ENCODE measurements around the gene MOV10. TPM values are rescaled to one million over a fixed set of nuclear protein-coding genes. Genes with fewer than 3 reads are reported as not detected.

MOV10 gene
- total and polyA plus RNA-seq, 2 of the 13 experiments (the other 11 are each of a cell fraction or from before 2014, with no cell fraction given) = 56.4 to 58.2 TPM

DNA sequence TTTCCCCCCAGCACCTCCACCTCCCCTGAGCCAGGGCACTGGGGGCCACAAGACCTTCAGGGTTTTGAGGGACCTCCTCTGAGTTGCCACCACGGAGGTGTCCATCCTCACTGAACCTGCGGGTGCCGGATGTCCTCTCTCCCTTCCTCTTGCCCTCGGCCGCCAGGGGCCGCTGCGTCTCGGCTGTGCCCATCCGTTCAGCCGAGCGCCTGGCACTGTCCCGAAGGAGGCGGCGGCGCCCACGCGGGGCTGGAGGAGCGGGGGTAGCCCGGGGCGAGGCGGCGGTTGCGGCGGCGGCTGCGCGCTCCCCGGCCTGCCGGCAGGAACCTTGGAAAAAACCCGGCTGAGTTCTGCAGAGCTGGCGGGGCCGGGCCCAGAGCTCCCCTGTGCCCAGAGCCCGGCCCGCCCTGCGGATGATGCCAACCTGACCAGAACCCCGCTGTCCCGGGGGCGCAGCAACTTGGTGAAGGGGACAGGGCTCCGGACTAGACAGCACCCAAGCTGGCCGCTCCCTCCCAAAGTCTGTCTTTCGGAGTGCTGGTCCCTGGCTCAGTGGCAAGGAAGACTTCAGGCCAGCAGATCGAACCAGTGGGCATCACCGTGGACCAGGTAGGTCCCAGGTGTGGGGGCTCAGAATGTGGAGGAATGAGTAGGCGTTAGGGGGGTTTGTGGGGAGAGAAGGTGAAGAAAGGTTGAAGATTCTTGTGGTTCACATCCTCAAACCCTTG is 44.4 kb downstream of the MOV10 start (continued):
- TF ChIP-seq NFE2L1 (CRISPR knock-in tag; IDR thresholded peaks at IDR 0.05; ENCODE audit: borderline replicate concordance) = no peak
- no peak for TF ChIP-seq ZNF329 (CRISPR knock-in tag; IDR thresholded peaks at IDR 0.05; ENCODE audit: low read depth)
- TF ChIP-seq YEATS4 (CRISPR knock-in tag; IDR thresholded peaks at IDR 0.05; ENCODE audit: borderline replicate concordance) = no peak
- no peak for TF ChIP-seq RXRB (CRISPR knock-in tag; IDR thresholded peaks at IDR 0.05; ENCODE audit: borderline replicate concordance)
- TF ChIP-seq ZNF772 (CRISPR knock-in tag; IDR thresholded peaks at IDR 0.05) = no peak
- TF ChIP-seq ZNF75D (CRISPR knock-in tag; IDR thresholded peaks at IDR 0.05; ENCODE audit: borderline replicate concordance) = no peak
- TF ChIP-seq ZBTB7A (CRISPR knock-in tag; IDR thresholded peaks at IDR 0.05) = no peak
- no peak for TF ChIP-seq KLF11 (CRISPR knock-in tag; IDR thresholded peaks at IDR 0.05)
- TF ChIP-seq DMAP1 (CRISPR knock-in tag; IDR thresholded peaks at IDR 0.05) = no peak
- no peak for TF ChIP-seq HOXA3 (CRISPR knock-in tag; IDR thresholded peaks at IDR 0.05)
- peak; percentile 37; the same call in 1 of the 2 replicates for TF ChIP-seq ZSCAN21 (CRISPR knock-in tag; IDR thresholded peaks at IDR 0.05; ENCODE audit: borderline replicate concordance)
- no peak for TF ChIP-seq ZNF567 (CRISPR knock-in tag; IDR thresholded peaks at IDR 0.05; ENCODE audit: borderline replicate concordance)
- TF ChIP-seq SP4 (CRISPR knock-in tag; IDR thresholded peaks at IDR 0.05) = no peak
- TF ChIP-seq ZNF629 (CRISPR knock-in tag; conservative IDR thresholded peaks at IDR 0.05) = no peak
- no peak for TF ChIP-seq ZNF234 (CRISPR knock-in tag; conservative IDR thresholded peaks at IDR 0.05)
- TF ChIP-seq KDM2A (CRISPR knock-in tag; IDR thresholded peaks at IDR 0.05; ENCODE audit: borderline replicate concordance, low read depth) = peak; percentile 49; the same call in 1 of the 2 replicates
- TF ChIP-seq, protein P1, sequence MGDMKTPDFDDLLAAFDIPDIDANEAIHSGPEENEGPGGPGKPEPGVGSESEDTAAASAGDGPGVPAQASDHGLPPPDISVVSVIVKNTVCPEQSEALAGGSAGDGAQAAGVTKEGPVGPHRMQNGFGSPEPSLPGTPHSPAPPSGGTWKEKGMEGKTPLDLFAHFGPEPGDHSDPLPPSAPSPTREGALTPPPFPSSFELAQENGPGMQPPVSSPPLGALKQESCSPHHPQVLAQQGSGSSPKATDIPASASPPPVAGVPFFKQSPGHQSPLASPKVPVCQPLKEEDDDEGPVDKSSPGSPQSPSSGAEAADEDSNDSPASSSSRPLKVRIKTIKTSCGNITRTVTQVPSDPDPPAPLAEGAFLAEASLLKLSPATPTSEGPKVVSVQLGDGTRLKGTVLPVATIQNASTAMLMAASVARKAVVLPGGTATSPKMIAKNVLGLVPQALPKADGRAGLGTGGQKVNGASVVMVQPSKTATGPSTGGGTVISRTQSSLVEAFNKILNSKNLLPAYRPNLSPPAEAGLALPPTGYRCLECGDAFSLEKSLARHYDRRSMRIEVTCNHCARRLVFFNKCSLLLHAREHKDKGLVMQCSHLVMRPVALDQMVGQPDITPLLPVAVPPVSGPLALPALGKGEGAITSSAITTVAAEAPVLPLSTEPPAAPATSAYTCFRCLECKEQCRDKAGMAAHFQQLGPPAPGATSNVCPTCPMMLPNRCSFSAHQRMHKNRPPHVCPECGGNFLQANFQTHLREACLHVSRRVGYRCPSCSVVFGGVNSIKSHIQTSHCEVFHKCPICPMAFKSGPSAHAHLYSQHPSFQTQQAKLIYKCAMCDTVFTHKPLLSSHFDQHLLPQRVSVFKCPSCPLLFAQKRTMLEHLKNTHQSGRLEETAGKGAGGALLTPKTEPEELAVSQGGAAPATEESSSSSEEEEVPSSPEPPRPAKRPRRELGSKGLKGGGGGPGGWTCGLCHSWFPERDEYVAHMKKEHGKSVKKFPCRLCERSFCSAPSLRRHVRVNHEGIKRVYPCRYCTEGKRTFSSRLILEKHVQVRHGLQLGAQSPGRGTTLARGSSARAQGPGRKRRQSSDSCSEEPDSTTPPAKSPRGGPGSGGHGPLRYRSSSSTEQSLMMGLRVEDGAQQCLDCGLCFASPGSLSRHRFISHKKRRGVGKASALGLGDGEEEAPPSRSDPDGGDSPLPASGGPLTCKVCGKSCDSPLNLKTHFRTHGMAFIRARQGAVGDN (CRISPR knock-in tag; IDR thresholded peaks at IDR 0.05) = peak; percentile 49
- no peak for TF ChIP-seq SIN3A (IDR thresholded peaks at IDR 0.05; ENCODE audit: borderline replicate concordance, low read depth, low read length)
- TF ChIP-seq, protein P2, sequence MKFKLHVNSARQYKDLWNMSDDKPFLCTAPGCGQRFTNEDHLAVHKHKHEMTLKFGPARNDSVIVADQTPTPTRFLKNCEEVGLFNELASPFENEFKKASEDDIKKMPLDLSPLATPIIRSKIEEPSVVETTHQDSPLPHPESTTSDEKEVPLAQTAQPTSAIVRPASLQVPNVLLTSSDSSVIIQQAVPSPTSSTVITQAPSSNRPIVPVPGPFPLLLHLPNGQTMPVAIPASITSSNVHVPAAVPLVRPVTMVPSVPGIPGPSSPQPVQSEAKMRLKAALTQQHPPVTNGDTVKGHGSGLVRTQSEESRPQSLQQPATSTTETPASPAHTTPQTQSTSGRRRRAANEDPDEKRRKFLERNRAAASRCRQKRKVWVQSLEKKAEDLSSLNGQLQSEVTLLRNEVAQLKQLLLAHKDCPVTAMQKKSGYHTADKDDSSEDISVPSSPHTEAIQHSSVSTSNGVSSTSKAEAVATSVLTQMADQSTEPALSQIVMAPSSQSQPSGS (CRISPR knock-in tag; IDR thresholded peaks at IDR 0.05) = no peak
- TF ChIP-seq NPAS2 (CRISPR knock-in tag; IDR thresholded peaks at IDR 0.05; ENCODE audit: borderline replicate concordance) = no peak
- TF ChIP-seq, protein P3, sequence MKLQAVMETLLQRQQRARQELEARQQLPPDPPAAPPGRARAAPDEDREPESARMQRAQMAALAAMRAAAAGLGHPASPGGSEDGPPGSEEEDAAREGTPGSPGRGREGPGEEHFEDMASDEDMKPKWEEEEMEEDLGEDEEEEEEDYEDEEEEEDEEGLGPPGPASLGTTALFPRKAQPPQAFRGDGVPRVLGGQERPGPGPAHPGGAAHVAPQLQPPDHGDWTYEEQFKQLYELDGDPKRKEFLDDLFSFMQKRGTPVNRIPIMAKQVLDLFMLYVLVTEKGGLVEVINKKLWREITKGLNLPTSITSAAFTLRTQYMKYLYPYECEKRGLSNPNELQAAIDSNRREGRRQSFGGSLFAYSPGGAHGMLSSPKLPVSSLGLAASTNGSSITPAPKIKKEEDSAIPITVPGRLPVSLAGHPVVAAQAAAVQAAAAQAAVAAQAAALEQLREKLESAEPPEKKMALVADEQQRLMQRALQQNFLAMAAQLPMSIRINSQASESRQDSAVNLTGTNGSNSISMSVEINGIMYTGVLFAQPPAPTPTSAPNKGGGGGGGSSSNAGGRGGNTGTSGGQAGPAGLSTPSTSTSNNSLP (IDR thresholded peaks at IDR 0.05; ENCODE audit: low read depth, low read length) = no peak
- TF ChIP-seq, protein P4, sequence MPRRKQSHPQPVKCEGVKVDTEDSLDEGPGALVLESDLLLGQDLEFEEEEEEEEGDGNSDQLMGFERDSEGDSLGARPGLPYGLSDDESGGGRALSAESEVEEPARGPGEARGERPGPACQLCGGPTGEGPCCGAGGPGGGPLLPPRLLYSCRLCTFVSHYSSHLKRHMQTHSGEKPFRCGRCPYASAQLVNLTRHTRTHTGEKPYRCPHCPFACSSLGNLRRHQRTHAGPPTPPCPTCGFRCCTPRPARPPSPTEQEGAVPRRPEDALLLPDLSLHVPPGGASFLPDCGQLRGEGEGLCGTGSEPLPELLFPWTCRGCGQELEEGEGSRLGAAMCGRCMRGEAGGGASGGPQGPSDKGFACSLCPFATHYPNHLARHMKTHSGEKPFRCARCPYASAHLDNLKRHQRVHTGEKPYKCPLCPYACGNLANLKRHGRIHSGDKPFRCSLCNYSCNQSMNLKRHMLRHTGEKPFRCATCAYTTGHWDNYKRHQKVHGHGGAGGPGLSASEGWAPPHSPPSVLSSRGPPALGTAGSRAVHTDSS (CRISPR knock-in tag; conservative IDR thresholded peaks at IDR 0.05) = no peak
- no peak for TF ChIP-seq NFRKB (IDR thresholded peaks at IDR 0.05)
